IPS-NIHi11 (cell line): ENCODE results near the gene SLC39A8.
"Not testable (repeated sequence)": the region's sequence is repeated elsewhere in the genome, so short reads cannot be mapped to it uniquely, and the experiment has no call there.

ENCODE experiments used
- DNase-seq: peaks from one replicate; pipeline ENCODE4 v3.0.0; 2012; ENCODE audit warnings: mixed read lengths, low spot score

SLC39A8 gene

DNA sequence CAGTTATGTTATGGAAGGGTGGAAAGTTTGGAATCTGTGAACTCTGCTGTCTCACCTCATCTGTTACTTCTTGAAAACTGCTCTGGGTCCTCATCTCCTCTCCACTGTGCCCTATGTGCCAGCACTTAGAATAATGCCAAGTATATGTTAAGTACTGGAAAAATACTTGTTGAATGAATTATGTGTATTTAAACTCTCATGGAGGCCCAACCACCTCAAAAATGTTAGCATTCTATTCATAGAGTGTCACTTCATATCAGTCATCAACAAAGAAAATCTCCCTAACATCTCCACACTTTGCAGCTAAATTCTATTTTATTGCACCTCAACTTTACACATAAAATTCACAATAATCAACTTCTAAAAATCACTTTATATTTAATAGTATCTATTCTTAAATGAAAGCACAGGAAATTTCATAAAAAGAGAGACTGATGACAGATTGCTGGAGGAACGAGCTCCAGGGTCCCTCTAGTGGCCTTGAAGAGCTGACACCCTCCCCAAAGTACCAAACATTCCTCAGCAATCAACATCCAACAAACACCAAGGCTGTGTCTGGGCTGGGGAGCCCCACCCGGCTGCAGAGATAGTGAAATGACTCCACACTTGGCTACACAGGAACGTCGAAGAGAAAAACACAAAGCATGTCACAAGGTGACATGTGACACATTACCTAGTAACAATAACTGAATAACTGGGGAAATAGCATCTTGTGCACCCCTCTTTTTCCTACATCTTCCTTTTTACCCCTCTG lies 45.8 kb downstream of the SLC39A8 start:
- peak; percentile 68 for DNase-seq

- DNase-seq = no peak
These were observed 46.6 kb downstream of the SLC39A8 start for GRCh38 chr4:102298716-102299115.

DNA sequence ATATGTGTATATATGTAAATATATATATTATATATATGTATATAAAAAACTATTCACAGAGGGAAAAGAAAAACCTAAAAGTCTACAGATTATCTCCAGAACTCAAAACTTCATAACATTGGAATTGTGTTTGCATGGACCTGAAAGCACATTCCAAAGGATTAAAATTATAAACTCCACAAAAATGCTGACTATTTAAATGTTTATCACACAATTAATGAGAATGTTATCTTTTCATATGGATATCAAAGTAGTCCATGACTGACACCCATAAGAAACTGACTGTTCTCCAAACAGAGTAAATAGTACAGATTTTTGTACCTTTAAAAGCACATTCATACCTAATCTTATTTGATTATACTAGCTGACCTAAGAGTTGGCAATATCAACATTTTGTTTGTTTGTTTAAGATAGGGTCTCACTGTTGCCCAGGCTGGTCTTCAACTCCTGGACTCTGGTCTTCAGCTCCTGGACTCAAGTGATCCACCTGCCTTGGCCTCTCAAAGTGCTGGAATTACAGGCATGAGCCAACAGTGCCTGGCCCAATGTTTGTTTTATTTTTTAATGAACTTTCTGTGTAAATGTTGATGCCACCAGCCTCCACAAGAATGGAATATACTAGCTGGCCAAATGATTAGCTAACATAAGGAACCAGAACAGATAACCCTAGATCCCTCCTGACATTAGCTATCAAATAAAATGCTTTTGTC lies 50.0 kb downstream of the SLC39A8 start:
- DNase-seq = no peak

GRCh38 chr4:102288497-102288896 lies 56.8 kb downstream of the SLC39A8 start:
- no peak for DNase-seq

GRCh38 chr4:102285831-102286230 lies 59.5 kb downstream of the SLC39A8 start:
- no peak for DNase-seq

DNA sequence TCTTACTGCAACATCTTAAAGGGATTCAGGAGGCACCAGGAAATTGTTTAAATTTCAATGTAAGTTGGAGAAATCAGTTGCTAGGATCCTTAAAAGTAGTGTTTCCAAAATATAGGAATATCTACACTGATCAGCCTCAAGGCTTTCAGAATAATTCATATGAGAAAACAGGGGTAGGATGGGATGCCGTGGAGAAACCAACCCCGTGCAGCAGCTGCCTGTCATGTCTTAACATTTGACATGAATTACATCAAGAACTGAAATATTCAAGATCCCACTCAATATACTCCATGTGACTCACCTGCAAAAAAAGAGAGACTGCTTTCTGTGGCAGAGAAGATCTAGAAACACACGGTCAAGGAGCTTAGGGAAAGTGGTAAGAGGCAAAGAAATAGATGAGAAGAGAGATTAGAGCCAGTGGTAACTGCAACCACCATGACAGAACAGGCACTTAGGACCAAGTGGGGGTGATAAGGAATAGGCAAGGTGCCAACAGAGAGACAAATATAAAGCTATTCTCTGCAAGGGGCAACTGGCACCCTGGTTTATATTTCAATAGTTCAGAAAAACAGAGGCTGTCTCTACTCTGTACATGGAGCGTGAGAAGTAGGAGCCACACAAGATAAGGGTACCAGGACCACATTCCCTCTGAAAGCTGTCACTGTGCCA lies 64.0 kb downstream of the SLC39A8 start:
- no peak for DNase-seq

GRCh38 chr4:102273317-102273716 lies 72.0 kb downstream of the SLC39A8 start:
- not testable (repeated sequence) for DNase-seq

GRCh38 chr4:102272318-102272717 lies 73.0 kb downstream of the SLC39A8 start:
- no peak for DNase-seq

DNA sequence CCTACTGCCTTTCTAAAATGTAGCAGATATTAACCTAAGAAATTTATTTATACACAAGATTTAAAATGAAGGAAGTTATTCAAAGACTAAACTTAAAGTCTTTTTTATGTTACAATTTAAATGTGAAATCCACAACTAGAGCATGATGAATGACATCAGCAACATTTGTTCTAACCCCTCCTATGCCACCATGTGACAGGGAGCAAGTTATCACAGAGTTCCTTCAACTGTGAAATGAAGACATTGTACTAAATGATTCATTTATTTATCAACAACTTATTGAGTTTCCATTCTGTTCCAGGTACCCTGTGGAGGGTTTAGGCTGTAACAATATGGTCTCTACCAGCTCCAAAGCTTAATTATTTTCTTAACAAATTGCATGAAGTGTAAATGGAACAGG lies 76.9 kb downstream of the SLC39A8 start:
- DNase-seq = no peak

DNA sequence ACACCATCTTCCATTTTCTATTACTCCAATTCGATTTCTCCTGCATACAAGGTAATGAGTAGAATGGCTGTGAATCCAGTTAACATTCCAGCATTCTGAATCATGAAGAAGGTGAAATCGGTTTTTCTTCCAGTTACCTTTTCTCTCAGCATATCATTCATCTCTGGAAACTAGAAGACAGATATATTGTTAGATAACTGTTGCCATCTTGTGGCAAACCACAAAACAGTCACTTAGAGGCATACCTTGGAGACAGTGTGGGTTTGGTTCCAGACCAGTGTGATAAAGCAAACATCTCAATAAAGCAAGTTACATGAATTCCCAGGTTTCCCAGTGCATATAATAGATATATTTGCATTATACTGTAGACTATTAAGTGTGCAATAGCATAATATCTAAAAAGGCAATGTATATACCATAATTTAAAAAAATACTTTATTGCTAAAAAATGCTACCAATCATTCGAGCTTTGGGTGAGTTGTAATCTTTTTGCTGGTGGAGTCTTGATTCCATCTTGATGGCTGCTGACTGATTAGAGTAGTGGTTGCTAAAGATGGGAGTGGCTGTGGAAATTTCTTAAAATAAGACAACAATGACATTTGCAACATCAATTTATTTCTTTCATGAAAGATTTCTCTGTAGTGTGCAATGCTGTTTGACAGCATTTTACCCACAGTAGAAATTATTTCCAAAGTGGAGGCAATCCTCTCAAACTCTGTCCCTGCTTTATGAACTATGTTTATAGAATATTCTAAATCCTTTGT lies 82.1 kb downstream of the SLC39A8 start:
- DNase-seq = peak; percentile 52

DNA sequence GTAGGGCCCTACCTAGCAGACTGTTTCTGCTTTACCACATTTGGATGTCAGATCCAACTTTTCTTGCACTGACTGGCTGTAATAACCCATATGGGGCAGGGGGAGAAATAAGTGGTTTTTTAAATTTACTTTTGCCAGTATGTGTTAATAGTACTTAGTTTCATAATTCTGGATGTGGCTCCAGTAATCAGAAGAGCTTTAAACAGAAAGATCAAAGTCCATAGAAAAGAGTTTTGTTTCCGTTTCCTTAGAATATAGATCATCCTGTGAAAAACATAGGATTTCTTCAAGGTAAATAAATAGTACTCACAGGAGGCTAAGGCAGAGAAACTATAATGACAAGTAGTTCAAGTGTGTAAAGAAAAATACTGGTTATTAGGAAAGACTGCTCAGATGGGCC lies 85.6 kb downstream of the SLC39A8 start:
- no peak for DNase-seq

DNA sequence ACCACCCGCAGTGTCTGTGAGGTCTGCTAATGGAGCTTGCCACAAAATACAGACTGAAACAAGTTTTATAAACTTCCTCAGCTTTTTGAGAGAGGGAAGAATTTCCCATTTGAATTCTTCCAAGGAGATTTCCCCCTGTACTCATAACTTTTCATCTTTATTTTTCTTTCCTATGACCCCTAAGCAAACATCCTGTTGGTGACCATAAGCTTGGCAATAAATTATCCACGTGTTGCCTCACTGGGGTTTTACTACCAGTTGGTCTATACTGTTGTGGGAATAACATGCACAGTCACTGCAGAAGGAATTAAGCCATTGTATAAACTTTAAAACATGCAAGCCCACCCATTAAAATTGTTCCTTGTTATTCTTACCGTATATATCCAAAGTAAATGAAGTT lies 86.2 kb downstream of the SLC39A8 start:
- no peak for DNase-seq

DNA sequence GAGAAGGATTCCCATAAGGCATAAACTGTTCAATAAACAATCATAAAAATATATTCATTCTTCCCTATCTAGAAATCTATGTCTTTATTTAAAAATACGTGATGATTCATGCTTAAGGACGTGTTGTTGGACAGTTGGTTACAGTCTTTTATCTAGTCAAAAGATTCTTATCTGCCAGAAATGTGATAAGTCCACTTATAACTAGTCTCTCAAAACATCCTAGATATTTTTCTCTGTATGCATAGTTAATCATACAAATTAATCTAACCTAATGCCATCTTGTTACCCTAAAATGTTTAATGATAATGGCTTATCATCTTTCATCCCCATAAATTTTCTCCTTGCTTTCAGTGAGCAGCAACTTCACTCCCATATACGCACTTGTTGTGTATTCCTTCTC lies 89.0 kb downstream of the SLC39A8 start:
- DNase-seq = no peak

- no peak for DNase-seq
These were observed 91.4 kb downstream of the SLC39A8 start for GRCh38 chr4:102253860-102254259.

GRCh38 chr4:102252171-102252570 lies 93.1 kb downstream of the SLC39A8 start:
- DNase-seq = no peak

DNA sequence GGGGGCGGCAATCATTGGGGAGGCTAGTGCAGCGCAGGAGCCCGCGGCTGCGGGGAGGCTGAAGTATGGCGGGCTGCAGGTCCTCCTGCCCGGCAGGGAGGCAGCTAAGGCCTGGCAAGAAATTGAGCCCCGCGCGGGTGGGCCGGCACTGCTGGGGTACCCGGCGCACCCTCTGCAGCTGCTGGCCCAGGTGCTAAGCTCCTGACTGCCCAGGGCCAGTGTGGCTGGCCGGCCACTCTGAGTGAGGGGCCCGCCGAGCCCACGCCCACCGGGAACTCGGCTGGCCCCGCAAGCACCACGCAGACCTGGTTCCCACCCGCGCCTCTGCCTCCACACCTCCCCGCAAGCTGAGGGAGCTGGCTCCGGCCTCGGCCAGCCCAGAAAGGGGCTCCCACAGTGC lies 94.9 kb downstream of the SLC39A8 start:
- DNase-seq = no peak

DNA sequence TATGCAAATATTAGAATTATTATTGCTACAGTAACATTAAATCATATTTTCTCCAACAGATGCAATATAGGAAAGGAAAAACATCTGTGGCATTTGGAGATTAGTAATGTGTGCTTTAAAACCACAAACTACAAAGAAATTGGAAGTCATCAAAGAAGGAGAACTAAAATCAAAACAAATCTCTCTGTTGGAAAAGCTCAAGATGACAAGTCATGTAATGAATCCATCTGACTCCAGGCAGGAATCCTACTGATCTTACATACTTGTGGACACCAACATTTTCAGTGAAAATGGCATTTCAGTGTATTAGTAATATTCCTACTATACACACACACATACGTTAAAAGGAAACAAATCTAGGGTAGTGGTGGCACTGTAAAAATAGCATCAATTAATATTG lies 98.2 kb downstream of the SLC39A8 start:
- DNase-seq = no peak

- DNase-seq = no peak
These were observed 98.9 kb downstream of the SLC39A8 start for GRCh38 chr4:102246416-102246815.

- no peak for DNase-seq
These were observed 100.3 kb downstream of the SLC39A8 start for GRCh38 chr4:102244878-102245535.

DNA sequence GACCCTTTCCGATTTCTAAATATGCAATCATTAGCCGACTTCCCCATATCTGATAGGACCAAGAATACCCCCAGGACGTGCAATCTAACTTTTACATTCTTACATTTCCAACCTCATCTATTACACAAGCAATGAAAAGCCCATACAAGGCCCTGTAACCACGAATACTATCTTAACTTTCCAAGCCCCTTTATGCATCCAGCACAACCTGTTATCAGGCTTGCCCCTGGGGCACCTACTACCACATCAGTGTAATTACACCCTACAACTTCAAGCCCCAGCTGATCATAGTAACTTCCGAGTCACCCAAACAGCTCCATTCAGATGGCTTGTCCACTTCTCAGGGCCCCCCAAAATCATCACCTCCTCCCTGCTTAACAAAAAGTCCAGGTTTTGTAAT lies 102.0 kb downstream of the SLC39A8 start:
- not testable (repeated sequence) for DNase-seq

DNA sequence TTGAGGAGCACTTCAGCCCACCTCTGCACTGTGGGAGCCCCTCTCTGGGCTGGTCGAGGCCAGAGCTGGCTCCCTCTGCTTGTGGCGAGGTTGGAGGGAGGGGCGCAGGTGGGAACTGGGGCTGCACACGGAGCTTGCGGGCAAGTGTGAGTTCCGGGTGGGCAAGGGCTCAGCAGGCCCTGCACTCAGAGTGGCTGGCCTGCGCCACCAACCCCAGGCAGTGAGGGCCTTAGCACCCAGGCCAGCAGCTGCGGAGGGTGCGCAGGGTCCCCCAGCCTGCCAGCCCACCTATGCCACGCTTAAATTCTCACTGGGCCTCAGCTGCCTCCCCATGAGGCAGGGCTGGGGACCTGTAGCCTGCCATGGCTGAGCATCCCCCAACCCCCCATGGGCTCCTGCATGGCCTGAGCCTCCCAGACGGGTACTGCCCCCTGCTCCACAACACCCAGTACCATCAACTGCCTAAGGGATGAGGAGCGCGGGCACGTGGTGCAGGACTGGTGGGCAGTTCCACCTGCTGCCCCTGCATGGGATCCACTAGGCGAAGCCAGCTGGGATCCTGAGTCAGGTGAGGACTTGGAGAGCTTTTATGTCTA lies 110.9 kb downstream of the SLC39A8 start:
- DNase-seq = no peak
